Neural cell (in vitro differentiated cells): ENCODE measurements around the gene FHIT. TPM values are rescaled to one million over a fixed set of nuclear protein-coding genes. Genes with fewer than 3 reads are reported as not detected.

Source experiments
- H2AFZ ChIP-seq: fragments of 200-600, 300-800 bp; sonication (generic), shearing (Covaris generic); 2 replicates; pipeline ENCODE4 v1.6.0; 2014; ENCODE audit warnings: low read depth, mild to moderate bottlenecking, antibody characterized with exemption, low read length, moderate library complexity
- H3F3A ChIP-seq: fragments of 200-600 bp; shearing (Covaris generic); 2 replicates; pipeline ENCODE4 v1.6.1; 2016; ENCODE audit warnings: mild to moderate bottlenecking, moderate library complexity, mixed read lengths, antibody characterized with exemption, low read length; ENCODE audit not compliant: insufficient read depth, poor library complexity, severe bottlenecking
- H3K27ac ChIP-seq: fragments of 200-600, 300-800 bp; sonication (generic), shearing (Covaris generic); 2 replicates; pipeline ENCODE4 v1.5.1; 2014; ENCODE audit warnings: mild to moderate bottlenecking, low read length, moderate library complexity
- H3K27me3 ChIP-seq: fragments of 300-800, 200-600 bp; sonication (generic), shearing (Covaris generic); 2 replicates; pipeline ENCODE4 v1.6.0; 2014; ENCODE audit warnings: mild to moderate bottlenecking, low read depth, low read length, moderate library complexity; ENCODE audit not compliant: insufficient read depth
- H3K36me3 ChIP-seq: fragments of 300-800, 200-600 bp; sonication (generic), shearing (Covaris generic); 2 replicates; pipeline ENCODE4 v1.5.1; 2014; ENCODE audit warnings: mild to moderate bottlenecking, antibody characterized with exemption, low read length, moderate library complexity; ENCODE audit not compliant: insufficient read depth
- H3K4me2 ChIP-seq: fragments of 300-800, 200-600 bp; sonication (generic), shearing (Covaris generic); 2 replicates; pipeline ENCODE4 v1.6.0; 2014; ENCODE audit warnings: mild to moderate bottlenecking, low read length
- H3K4me3 ChIP-seq: fragments of 300-800, 200-600 bp; sonication (generic), shearing (Covaris generic); 2 replicates; pipeline ENCODE4 v1.5.1; 2014; ENCODE audit warnings: mild to moderate bottlenecking, low read length, moderate library complexity
- H3K79me2 ChIP-seq: fragments of 200-600 bp; shearing (Covaris generic); replicated peaks from 2 replicates; pipeline ENCODE4 v1.6.0; 2014; ENCODE audit warnings: mild to moderate bottlenecking, low read length, moderate library complexity; ENCODE audit not compliant: insufficient read depth
- H3K9ac ChIP-seq: fragments of 300-800, 200-600 bp; sonication (generic), shearing (Covaris generic); 2 replicates; pipeline ENCODE4 v1.6.1; 2016; ENCODE audit warnings: mild to moderate bottlenecking, low read length, mixed read lengths
- H3K9me2 ChIP-seq: fragments of 200-600 bp; shearing (Covaris generic); 2 replicates; pipeline ENCODE4 v1.6.1; 2016; ENCODE audit warnings: mild to moderate bottlenecking, low read length, mixed read lengths; ENCODE audit not compliant: insufficient read depth
- H3K9me3 ChIP-seq: fragments of 200-600, 300-800 bp; sonication (generic), shearing (Covaris generic); 2 replicates; pipeline ENCODE4 v1.6.1; 2016; ENCODE audit warnings: mild to moderate bottlenecking, mixed run types, low read length, moderate library complexity, mixed read lengths
- H4K20me1 ChIP-seq: fragments of 200-600 bp; shearing (Covaris generic); 2 replicates; pipeline ENCODE4 v1.6.1; 2016; ENCODE audit warnings: mild to moderate bottlenecking, mixed run types; ENCODE audit not compliant: insufficient read depth
- CTCF ChIP-seq: fragments of 450-650 bp; IDR thresholded peaks from 2 replicates; pipeline ENCODE4 v1.5.1; 2014; ENCODE audit warnings: antibody characterized with exemption, mild to moderate bottlenecking, moderate library complexity; ENCODE audit not compliant: poor library complexity, severe bottlenecking
- EP300 ChIP-seq: fragments of 450-650 bp; conservative IDR thresholded peaks from 2 replicates; pipeline ENCODE4 v1.6.1; 2014; ENCODE audit warnings: antibody characterized with exemption, mild to moderate bottlenecking, moderate library complexity; ENCODE audit not compliant: poor library complexity, severe bottlenecking
- EZH2 ChIP-seq: fragments of 200-600, 300-800 bp; shearing (Covaris generic), sonication (generic); IDR thresholded peaks from 2 replicates; pipeline ENCODE4 v1.6.1; 2014; ENCODE audit warnings: antibody characterized with exemption, low read length, borderline replicate concordance, mild to moderate bottlenecking; ENCODE audit not compliant: insufficient read depth, poor library complexity, severe bottlenecking
- MXI1 ChIP-seq: fragments of 450-650 bp; conservative IDR thresholded peaks from 2 replicates; pipeline ENCODE4 v1.6.1; 2014; ENCODE audit warnings: antibody characterized with exemption, mild to moderate bottlenecking; ENCODE audit not compliant: poor library complexity, severe bottlenecking
- POLR2AphosphoS5 ChIP-seq: IDR thresholded peaks from 2 replicates; pipeline ENCODE4 v1.6.1; 2012
- RAD21 ChIP-seq: fragments of 450-650 bp; conservative IDR thresholded peaks from 2 replicates; pipeline ENCODE4 v1.6.1; 2014; ENCODE audit warnings: antibody characterized with exemption, mild to moderate bottlenecking, moderate library complexity
- REST ChIP-seq: IDR thresholded peaks from 2 replicates; pipeline ENCODE4 v1.6.1; 2012; ENCODE audit warnings: borderline replicate concordance
- TAF1 ChIP-seq: IDR thresholded peaks from 2 replicates; pipeline ENCODE4 v1.6.1; 2012; ENCODE audit warnings: low read depth
- polyA plus RNA-seq: library from polyadenylated mRNA; depleted of rRNA; stranded (reverse); fragments of >200 nt; gene quantifications from 2 replicates; pipeline ENCODE4 v1.2.3, GENCODE V29; 2014

Gene FHIT
- polyA plus RNA-seq, 1 donor from 2014 or later, result not detected

- Histone ChIP-seq H4K20me1 (no peaks in the 10 kb centered on the region), H3K27ac (peak overlapping the region; percentile 55), H3F3A (no peaks in the 10 kb centered on the region), H3K4me2 (no peak overlapping the region), H3K9me2 (no peaks in the 10 kb centered on the region), H3K36me3 (no peaks in the 10 kb centered on the region), H2AFZ (no peak overlapping the region), H3K9me3 (no peaks in the 10 kb centered on the region), H3K79me2 (no peaks in the 10 kb centered on the region), H3K27me3 (no peaks in the 10 kb centered on the region), H3K9ac (peak overlapping the region; percentile 4), H3K4me3 (peak overlapping the region; percentile 20)
- no peak for TF ChIP-seq REST
- TF ChIP-seq TAF1, result no peak
- TF ChIP-seq POLR2AphosphoS5, result peak; percentile 21
- peak; percentile 65 for TF ChIP-seq EP300
These were observed 1523.2 kb downstream of the FHIT start for GRCh38 chr3:59727902-59728586.

GRCh38 chr3:59726279-59726678 is 1525.0 kb downstream of the FHIT start:
- Histone ChIP-seq H3F3A (no peaks in the 10 kb centered on the region), H3K9me3 (no peaks in the 10 kb centered on the region), H2AFZ (no peak overlapping the region), H3K9ac (no peak overlapping the region), H3K4me3 (no peak overlapping the region), H3K79me2 (no peaks in the 10 kb centered on the region), H3K36me3 (no peaks in the 10 kb centered on the region), H4K20me1 (no peaks in the 10 kb centered on the region), H3K9me2 (no peaks in the 10 kb centered on the region), H3K4me2 (no peak overlapping the region), H3K27ac (no peak overlapping the region), H3K27me3 (no peaks in the 10 kb centered on the region)
- no peak for TF ChIP-seq MXI1
- TF ChIP-seq EZH2, result no peak
- no peak for TF ChIP-seq RAD21
- TF ChIP-seq REST, result no peak
- TF ChIP-seq POLR2AphosphoS5, result no peak
- no peak for TF ChIP-seq CTCF
